GM19328 (cell line): ENCODE data around the gene CNTRL.
A peak's percentile ranks its signal among the peaks of the same experiment; 100 is the strongest.
"Not testable (repeated sequence)": the region's sequence is repeated elsewhere in the genome, so short reads cannot be mapped to it uniquely, and the experiment has no call there.

ENCODE experiments used
- ATAC-seq: cut with Tn5 transposase; IDR thresholded peaks from one replicate; pipeline ENCODE4 v1.9.1; 2021; ENCODE audit warnings: mild to moderate bottlenecking, moderate library complexity; ENCODE audit not compliant: unreplicated experiment

Gene CNTRL, protein sequence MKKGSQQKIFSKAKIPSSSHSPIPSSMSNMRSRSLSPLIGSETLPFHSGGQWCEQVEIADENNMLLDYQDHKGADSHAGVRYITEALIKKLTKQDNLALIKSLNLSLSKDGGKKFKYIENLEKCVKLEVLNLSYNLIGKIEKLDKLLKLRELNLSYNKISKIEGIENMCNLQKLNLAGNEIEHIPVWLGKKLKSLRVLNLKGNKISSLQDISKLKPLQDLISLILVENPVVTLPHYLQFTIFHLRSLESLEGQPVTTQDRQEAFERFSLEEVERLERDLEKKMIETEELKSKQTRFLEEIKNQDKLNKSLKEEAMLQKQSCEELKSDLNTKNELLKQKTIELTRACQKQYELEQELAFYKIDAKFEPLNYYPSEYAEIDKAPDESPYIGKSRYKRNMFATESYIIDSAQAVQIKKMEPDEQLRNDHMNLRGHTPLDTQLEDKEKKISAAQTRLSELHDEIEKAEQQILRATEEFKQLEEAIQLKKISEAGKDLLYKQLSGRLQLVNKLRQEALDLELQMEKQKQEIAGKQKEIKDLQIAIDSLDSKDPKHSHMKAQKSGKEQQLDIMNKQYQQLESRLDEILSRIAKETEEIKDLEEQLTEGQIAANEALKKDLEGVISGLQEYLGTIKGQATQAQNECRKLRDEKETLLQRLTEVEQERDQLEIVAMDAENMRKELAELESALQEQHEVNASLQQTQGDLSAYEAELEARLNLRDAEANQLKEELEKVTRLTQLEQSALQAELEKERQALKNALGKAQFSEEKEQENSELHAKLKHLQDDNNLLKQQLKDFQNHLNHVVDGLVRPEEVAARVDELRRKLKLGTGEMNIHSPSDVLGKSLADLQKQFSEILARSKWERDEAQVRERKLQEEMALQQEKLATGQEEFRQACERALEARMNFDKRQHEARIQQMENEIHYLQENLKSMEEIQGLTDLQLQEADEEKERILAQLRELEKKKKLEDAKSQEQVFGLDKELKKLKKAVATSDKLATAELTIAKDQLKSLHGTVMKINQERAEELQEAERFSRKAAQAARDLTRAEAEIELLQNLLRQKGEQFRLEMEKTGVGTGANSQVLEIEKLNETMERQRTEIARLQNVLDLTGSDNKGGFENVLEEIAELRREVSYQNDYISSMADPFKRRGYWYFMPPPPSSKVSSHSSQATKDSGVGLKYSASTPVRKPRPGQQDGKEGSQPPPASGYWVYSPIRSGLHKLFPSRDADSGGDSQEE (N-terminal part only)

DNA sequence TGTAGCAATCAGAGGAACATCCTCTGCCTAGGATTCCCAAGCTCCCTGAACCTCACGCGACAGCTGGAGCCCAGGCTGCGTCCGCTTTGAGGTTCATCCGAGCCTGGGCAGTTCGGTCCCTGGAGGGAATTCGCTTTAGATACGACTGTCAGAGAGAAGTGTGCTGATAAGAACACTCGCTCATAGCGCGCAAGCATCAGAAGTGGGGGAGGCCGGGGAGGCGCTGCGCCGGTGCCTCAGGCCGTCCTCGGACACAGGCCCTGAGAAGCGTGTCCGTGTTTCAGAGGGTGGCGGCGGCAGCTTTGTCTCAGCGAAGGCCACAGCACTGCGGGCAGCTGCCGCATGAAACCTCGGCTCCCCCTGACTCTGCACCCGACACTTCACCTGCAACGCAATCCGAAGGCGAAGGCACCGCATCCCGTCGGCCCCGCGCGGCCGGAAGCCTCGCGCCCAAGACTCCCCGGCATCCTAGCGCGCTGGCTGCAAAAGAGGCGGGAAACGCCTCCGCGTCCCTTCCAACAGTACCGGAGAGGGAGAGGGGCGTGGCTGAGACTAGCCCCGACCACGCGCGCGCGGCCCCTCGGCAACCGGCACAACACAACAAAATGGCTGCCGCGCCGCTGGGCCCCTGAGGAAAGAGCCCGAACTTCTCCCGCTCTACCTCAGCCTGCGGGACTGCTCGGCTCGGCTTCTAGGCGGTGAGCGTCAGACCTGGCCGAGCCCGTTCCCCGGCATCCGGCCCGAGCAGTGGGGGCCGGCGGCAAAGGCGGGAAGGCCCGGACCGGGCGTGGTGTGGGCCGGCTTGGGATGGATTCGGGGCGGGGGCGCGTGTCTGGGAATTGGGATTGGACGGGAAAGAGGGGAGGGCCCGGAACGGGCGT lies at the start of gene CNTRL:
Gene CNTRL, plus strand, starts transcription at position 586 of the 881 bp plus-strand sequence. CDS start 13,372 bp downstream, outside the sequence.
- ATAC-seq, result peak; percentile 51

DNA sequence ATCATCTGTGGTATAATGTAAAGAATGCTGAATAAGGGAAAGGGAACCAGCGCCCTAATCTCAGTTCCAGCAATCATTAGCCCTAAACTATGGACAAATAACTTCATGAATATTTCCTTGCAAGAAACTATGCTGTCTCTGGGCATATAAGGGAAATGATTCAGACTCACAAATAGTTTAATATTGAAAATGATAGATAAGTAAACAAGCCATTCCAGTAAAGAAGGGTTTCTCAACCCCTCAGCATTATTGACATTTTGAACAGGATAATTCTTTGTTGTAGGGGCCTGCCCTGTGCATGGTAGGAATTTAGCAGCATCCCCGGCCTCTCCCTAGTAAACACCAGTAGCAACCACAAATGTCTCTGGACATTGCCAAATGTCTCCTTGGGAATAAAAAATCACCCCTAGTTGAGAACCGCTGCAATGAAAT lies 48.5 kb upstream of the CNTRL start:
- no peak for ATAC-seq

DNA sequence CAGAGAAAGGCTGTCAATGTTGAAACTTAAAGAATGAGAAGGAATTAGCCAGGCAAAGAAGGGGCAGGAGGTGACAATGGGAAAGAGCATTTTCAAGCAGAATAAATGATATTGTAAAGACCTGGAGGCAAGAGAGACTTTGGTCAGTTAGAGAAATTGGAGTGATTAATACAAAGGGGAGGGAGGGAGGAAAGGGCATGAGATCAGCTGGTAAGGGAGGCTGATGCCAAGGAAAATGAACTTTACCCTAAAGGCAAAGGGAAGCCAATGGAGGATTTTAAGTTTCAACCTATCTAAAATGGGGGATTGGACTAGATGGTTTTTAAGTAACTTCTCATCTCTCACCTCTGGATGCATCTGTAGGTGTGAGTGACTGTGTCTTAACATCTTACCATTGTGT lies 48.0 kb upstream of the CNTRL start:
- no peak for ATAC-seq

DNA sequence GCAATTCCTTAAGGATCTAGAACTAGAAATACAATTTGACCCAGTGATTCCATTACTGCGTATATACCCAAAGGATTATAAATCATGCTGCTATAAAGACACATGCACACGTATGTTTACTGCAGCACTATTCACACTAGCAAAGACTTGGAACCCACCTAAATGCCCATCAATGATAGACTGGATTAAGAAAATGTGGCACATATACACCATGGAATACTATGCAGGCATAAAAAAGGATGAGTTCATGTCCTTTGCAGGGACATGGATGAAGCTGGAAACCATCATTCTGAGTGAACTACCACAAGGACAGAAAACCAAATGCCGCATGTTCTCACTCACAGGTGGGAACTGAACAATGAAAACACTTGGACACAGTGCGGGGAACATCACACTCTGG lies 46.5 kb upstream of the CNTRL start:
- not testable (repeated sequence) for ATAC-seq

DNA sequence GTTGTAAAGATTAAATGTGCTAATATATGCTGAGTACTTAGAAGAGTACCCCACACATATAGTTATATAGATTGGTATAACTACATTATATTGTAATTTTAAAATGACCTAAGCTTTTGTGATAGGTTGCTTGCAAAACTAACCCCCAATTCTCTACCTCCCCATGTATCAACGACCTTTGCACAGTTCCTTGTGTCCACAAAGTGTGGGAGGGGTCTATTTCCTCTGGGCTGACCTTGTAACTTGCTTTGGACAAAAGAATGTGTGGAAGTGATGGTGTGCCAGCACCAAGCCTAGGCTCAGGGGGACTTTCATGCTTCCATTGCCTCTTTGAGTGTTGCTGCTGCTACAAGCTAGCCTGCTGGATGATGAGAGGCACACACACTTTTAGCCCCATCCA lies 45.3 kb upstream of the CNTRL start:
- ATAC-seq, result no peak

DNA sequence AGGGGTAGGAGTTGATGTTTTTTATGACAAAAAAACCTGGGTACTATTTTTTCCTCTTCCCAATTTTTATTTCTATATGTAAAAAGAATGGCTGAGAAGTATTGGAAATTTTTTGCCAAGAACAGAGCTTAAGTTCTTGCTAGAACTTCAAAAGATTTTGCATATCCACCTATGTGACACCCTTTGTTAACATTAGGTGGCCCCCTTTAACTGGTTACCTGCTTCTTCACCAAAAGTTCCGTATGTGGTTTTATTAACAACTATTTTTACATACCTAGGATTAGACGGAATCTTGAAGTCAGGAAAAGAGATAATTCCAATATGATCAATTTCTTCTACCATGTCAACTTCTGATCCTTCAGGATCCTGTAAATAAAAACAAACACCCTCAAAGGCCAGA lies 40.2 kb upstream of the CNTRL start:
- ATAC-seq, result no peak

DNA sequence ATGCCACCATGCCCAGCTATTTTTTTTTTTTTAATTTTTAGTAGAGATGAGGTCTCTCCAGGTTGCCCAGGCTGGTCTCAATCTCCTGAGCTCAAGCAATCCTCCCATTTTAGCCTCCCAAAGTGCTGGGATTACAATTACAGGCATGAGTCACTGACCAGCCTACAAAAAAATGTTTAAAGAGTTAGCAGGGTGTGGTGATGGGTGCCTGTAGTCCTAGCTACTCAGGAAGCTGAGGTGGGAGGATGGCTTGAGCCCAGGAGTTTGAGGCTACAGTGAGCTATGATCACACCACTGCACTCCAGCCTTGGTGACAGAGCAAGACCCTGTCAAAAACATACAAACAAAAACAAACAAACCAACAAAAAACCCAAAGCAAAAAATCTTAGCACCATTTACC lies 39.0 kb upstream of the CNTRL start:
- ATAC-seq, result not testable (repeated sequence)

DNA sequence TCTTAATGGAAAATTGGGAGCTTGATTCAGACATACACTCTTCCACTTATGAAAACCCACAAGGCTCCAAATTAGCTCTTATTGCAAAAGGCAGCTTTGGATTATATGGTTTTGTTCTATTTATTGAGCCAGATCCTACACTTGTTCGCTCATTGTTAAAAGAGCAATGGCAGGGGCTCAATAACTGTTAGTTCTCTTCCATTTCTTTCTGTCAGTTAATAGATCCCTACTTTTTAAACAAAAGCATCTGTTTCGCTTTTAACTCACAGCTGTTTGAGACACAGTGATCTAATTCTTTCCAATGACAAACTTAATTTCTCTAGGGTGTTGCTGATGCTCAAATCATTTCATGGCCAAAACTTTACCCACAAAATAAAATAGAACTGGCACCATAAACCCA lies 36.4 kb upstream of the CNTRL start:
- no peak for ATAC-seq

DNA sequence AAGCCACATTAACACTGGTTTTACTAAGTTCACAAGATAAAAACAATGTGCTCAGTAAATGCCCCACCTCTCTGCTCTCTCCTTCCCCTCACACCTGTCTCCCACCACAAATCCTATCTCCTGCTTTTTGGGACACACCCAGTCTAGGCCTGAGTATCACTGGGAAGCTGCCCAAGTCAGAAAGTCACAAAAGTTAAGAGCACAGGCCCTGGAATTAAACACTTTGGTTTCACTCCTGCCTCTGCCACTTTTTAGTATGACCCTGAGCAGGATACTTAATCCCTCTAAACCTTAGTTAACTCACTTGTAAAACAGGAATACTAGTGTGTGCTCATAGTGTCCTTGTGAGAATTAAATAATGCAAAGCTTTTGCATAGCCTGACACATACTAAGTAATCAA lies 36.0 kb upstream of the CNTRL start:
- no peak for ATAC-seq

DNA sequence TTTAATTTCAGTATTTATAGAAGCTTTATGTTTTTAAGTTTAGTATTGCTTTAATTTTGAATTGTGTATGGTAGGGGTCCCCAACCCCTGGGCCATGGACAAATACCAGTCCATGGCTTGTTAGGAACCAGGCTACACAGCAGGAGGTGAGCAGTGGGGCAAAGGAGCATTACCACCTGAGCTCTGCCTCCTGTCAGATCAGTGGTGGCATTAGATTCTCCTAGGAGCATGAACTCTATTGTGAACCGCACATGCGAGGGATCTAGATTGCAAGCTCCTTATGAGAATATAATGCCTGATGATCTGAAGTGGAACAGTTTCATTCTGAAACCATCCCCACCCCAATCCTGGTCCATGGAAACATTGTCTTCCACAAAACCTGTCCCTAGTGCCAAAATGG lies 26.6 kb upstream of the CNTRL start:
- ATAC-seq, result no peak

DNA sequence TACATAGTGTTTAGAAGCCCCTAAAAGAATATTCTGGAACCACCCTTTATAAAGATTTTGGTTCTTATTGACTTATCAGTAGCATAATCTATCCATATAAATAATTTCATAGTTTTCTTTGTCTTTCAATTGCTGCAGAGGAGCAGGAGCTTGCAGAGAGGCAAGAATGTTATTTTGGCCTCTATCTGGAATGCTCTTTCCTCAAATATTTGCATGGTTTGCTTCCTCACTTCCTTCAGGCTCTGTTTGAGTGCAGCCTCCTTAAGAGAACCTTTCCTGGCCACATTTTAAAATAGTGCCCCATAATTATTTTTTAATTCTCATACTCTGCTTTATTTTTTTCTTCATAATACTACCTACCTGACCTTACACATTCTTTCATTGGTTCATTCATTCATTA lies 26.1 kb upstream of the CNTRL start:
- ATAC-seq, result no peak

DNA sequence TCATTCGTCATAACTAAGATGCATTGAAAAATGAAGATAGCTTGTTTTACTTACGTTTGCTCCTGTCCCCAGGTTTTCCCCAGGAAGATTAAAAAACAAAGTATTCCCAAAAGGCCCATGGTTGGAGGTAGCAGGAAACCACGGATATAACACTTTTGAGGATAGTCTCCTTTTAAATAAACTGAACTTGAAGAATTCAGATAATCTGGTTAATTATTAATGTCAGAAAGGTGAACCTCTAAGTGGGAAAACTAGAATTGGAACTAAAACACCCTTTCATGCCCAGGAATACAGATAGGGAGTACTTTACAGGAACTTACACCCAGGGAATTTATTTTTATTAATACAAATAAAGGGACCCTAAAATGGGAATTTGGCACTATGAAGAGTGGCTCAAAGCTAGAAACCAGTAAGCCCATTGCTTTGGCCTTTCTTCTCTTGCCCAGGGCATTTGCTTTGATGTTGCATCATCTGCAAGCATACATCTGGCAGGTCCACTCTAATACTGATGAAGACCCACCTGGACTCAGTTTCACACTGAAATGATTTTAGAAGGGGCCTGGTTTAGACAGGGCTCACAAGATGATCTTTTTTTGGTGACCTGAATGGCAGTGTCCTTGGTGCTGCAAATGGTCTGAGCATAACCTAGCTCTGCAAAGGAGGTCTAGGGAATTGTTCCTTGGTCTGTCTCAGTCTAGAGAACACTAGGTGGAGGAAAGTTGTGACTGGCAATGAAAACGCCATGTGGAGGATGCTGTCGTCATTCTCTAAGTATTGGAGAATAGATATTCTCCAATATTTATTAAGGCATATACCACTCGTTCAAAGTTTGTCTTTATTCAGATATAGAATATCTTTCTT lies 24.4 kb upstream of the CNTRL start, which contains the start of gene C5:
Gene C5, minus strand, starts transcription at position 148 of the 861 bp plus-strand sequence. Its CDS starts 29 bp downstream, at position 119.
- ATAC-seq, result no peak

DNA sequence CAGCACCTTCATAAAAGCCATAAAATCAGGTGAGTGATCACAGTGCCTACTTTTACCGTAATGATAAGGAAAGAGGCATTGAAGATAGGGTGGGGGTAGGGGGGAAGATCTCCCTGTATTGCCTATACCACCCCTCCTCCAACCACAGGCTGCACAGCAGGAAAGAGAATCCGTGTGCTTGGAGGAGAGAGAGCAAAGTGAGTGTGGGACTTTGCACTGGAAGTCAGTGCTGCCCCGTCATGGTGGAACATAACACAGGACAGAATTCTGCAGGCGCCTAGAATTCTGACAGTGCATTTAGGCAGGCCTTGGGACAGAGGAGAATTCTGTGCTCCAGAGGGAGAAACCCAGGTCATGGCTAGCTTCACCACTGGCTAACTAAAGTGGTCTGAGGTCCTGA lies 21.2 kb upstream of the CNTRL start:
- ATAC-seq, result no peak

DNA sequence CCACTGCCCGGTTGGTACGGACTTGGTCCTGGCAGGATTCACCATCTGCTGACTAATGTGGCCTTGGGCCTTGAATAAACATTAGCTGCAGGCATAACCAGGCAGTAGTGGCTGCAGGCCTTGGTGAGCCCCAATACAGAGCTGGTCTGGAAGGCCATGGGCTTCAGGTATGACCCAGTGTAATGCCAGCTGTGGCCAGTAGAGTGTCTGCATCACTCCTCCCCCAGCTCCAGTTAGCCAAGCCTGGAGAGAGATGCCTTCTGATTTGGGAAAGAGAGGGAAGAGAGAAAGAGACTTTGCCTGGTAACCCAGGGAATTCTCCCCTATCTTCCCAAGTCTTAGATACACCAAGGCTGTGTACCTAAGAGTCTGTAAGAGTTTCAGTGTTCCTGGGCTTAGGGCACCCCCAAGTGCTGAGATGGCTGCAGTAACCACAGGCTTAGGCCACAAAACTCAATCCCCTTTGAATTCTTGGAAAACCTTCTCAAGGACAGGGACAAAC lies 19.1 kb upstream of the CNTRL start:
- ATAC-seq, result no peak

DNA sequence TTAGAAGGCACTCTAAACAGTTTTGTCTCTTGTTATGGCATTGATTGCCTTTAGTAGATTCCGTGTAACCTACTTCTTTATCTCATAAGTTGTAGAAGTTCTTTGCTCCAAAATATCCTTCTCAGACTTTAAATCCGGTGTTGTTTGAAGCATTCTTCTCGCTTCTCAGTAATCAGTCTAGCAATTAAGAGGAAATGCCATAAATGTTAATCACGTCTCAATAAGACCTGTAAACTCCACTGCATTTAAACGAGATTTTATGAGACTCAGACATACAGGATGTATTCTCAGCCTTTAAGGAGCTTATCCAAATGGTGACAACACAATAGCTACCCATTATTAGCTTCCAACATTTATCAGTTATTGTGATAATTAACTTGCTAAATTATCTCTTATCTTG lies 16.9 kb upstream of the CNTRL start:
- ATAC-seq, result no peak

DNA sequence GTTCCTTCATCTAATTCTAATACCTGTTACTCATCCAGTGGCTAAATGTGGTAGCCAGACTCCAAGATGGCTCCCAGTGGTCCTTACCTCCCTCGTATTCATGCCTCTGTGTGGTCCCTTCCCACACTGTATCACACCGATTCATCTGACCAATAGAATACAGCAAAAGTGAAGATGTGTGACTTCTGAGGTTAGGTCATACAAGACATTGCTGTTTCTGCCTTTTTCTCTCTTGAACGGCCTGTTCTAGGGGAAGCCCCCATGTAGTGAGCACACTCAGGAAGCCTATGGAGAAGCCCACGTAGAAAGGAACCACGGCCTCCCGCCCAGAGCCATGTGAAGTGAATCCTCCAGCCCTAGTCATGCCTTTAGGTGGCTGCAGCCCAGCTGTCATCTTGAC lies 15.2 kb upstream of the CNTRL start:
- ATAC-seq, result no peak

DNA sequence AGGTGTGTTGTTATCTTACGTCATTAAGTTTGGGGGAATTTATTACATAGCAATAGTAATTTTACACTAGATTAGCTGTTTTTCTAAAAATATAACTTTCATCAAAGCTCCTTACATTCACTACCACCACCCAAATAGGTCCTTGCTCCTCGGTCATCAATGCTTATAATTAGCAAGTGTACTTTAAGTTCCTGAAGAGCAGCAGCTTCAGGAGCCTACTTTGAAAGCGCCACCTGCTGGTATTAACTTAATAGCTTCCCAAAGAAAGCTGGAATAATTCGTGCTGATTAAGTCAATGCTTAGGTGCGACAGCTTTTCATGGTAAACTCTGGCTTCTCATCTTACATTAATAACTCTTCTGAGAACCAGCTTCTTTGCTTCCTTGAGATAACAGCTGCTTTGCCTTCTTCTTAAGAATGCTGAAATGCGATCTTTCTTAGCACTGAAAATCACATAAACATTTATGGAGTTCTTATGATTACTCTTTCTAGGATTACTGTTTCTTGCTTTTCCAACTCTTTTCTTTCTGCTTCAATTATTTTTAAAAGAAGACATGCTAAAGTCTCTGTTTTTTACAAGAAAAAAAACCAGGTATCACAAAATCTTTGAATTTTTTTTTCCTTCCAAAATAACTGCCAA lies 14.6 kb upstream of the CNTRL start:
- no peak for ATAC-seq

DNA sequence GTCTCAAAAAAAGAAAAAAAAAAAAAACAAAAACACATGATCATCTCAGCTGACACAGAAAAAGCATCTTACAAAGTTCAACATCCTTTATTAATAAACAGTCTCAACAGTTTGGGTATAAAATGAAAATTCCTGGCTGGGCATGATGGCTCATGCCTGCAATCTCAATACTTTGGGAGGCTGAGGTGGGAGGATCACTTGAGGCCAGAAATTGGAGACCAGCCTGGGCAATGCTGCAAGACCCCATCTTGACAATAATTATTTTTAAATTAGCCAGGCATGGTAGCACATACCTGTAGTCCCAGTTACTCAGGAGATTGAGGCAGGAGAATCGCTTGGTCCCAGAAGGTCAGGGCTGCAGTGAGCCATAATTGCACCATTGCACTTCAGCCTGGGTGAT lies 7.9 kb upstream of the CNTRL start:
- no peak for ATAC-seq

DNA sequence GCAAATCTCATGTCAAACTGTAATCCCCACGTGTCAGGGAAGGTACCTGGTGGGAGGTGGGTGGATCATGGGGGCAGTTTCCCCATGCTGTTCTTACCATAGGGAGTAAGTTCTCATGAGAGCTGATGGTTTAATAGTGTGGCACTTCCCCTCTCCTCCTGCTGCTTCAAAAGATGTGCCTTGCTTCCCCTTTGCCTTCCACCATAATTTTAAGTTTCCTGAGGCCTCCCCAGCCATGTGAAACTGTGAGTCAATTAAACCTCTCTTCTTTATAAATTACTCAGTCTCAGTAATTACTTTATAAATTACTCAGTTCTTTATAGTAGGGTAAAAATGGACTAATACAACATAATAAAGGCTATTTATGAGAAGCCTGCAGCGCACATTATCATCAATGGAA lies 7.1 kb upstream of the CNTRL start:
- ATAC-seq, result no peak
